ENCODE data around the gene IL10.

GRCh38 chr1:206737729-206738201 lies 34.5 kb downstream of the IL10 start:
- no peak for TF ChIP-seq YY1 (IDR thresholded peaks at IDR 0.05; ENCODE audit: insufficient read depth, insufficient read length)
- TF ChIP-seq SUZ12 (IDR thresholded peaks at IDR 0.05; ENCODE audit: extremely low read depth, insufficient read depth, insufficient read length), result no peak
- TF ChIP-seq ZNF274 (IDR thresholded peaks at IDR 0.05; ENCODE audit: low read depth, low read length), result no peak
